DND-41 (cell line): ENCODE measurements around the gene RPS23.

ENCODE experiments used
- ATAC-seq: fragments of 200-7000 bp; cut with Tn5 transposase; 3 replicates; pipeline ENCODE4 v1.9.1; 2021; ENCODE audit warnings: low read depth; ENCODE audit not compliant: insufficient read depth
- DNase-seq: peaks from one replicate; pipeline ENCODE4 v3.0.0-alpha.2; 2020
- H2AFZ ChIP-seq: 2 replicates; pipeline ENCODE4 v1.6.0; 2012; ENCODE audit warnings: low read depth, low read length
- H3K27ac ChIP-seq: 2 replicates; pipeline ENCODE4 v1.5.1; 2012; ENCODE audit warnings: low read length, inconsistent platforms
- H3K27me3 ChIP-seq: fragments of 200-600 bp; sonication (generic); 2 replicates; pipeline ENCODE4 v1.6.0; 2012; ENCODE audit warnings: low read length, mild to moderate bottlenecking, inconsistent platforms; ENCODE audit not compliant: insufficient read depth, poor library complexity
- H3K36me3 ChIP-seq: 2 replicates; pipeline ENCODE4 v1.5.1; 2012; ENCODE audit warnings: low read length, inconsistent platforms; ENCODE audit not compliant: insufficient read depth
- H3K4me1 ChIP-seq: 2 replicates; pipeline ENCODE4 v1.5.1; 2012; ENCODE audit warnings: mild to moderate bottlenecking, low read length; ENCODE audit not compliant: insufficient read depth
- H3K4me2 ChIP-seq: 2 replicates; pipeline ENCODE4 v1.6.0; 2012; ENCODE audit warnings: mild to moderate bottlenecking, moderate library complexity, low read length, inconsistent platforms; ENCODE audit not compliant: insufficient read depth
- H3K4me3 ChIP-seq, 2 experiments: fragments of 200-600 bp in 1 of 2; shearing (Covaris generic) in 1 of 2; 2 replicates each; pipeline ENCODE4 v1.5.1; 2012 to 2016; ENCODE audit warnings: inconsistent platforms in 2 of 2, low read length in 2 of 2, mild to moderate bottlenecking in 2 of 2, low read depth in 1 of 2, moderate library complexity in 1 of 2
- H3K79me2 ChIP-seq: 2 replicates; pipeline ENCODE4 v1.6.0; 2012; ENCODE audit warnings: low read length, inconsistent platforms; ENCODE audit not compliant: insufficient read depth
- H3K9ac ChIP-seq: 2 replicates; pipeline ENCODE4 v1.6.0; 2012; ENCODE audit warnings: low read depth, mild to moderate bottlenecking, inconsistent platforms, low read length, moderate library complexity
- H3K9me3 ChIP-seq: 2 replicates; pipeline ENCODE4 v1.5.1; 2012; ENCODE audit warnings: low read length, moderate library complexity, mild to moderate bottlenecking, inconsistent platforms; ENCODE audit not compliant: insufficient read depth, severe bottlenecking
- H4K20me1 ChIP-seq: 2 replicates; pipeline ENCODE4 v1.6.0; 2012; ENCODE audit warnings: low read length; ENCODE audit not compliant: insufficient read depth
- CTCF ChIP-seq: IDR thresholded peaks from 2 replicates; pipeline ENCODE4 v1.5.1; 2012; ENCODE audit warnings: borderline replicate concordance, low read length, moderate library complexity, mild to moderate bottlenecking; ENCODE audit not compliant: poor library complexity, severe bottlenecking; ENCODE audit errors: extremely low read depth
- EZH2 ChIP-seq: IDR thresholded peaks from 3 replicates; pipeline ENCODE4 v1.6.1; 2012; ENCODE audit warnings: borderline replicate concordance, low read depth, mild to moderate bottlenecking, moderate library complexity, low read length, inconsistent platforms; ENCODE audit not compliant: severe bottlenecking

Gene RPS23

GRCh38 chr5:82285206-82285605 lies 7.1 kb upstream of the RPS23 start:
- Histone ChIP-seq H3K27me3 (no peaks in the 10 kb centered on the region), H3K9me3 (no peaks in the 10 kb centered on the region), H3K4me1 (peaks cover 14% of the 10 kb centered on the region), H3K79me2 (peaks cover 12% of the 10 kb centered on the region), H3K4me2 (no peak overlapping the region), H3K27ac (no peak overlapping the region), H3K9ac (no peak overlapping the region), H3K36me3 (no peaks in the 10 kb centered on the region), H3K4me3 (no peak overlapping the region), H4K20me1 (no peaks in the 10 kb centered on the region; the same call in 1 of the 2 replicates), H2AFZ (no peak overlapping the region)
- DNase-seq (no peak), ATAC-seq (no peak)
- no peak for TF ChIP-seq CTCF
- TF ChIP-seq EZH2, result no peak

- Histone ChIP-seq H4K20me1 (no peaks in the 10 kb centered on the region), H3K4me2 (no peak overlapping the region), H3K79me2 (peaks cover 25% of the 10 kb centered on the region), H3K27ac (no peak overlapping the region), H3K36me3 (no peaks in the 10 kb centered on the region), H3K4me1 (peaks cover 27% of the 10 kb centered on the region), H2AFZ (no peak overlapping the region), H3K9ac (no peak overlapping the region), H3K9me3 (no peaks in the 10 kb centered on the region), H3K4me3 (no peak overlapping the region), H3K27me3 (no peaks in the 10 kb centered on the region)
- DNase-seq (no peak), ATAC-seq (no peak)
- TF ChIP-seq CTCF, result no peak
- no peak for TF ChIP-seq EZH2
Measured at GRCh38 chr5:82283893-82284292, 5.7 kb upstream of the RPS23 start.

GRCh38 chr5:82278711-82279370 lies 687 bp upstream of the RPS23 start:
- DNase-seq (peak; percentile 13), ATAC-seq (no peak)
- Histone ChIP-seq H3K4me3 (peak overlapping the region; percentile 79 to 86; a peak in 3 of 4 replicates), H3K9me3 (no peaks in the 10 kb centered on the region), H3K27me3 (no peaks in the 10 kb centered on the region), H3K4me2 (peak overlapping the region; percentile 83), H3K27ac (peak overlapping the region; percentile 91), H3K4me1 (peaks cover 46% of the 10 kb centered on the region), H4K20me1 (peaks cover 13% of the 10 kb centered on the region), H3K79me2 (peaks cover 51% of the 10 kb centered on the region), H3K36me3 (peaks cover 41% of the 10 kb centered on the region), H2AFZ (peak overlapping the region; percentile 75), H3K9ac (peak overlapping the region; percentile 92)
- TF ChIP-seq CTCF (no peak), EZH2 (no peak)

GRCh38 chr5:82277613-82277986 lies 554 bp downstream of the RPS23 start:
- Histone ChIP-seq H3K36me3 (peaks cover 45% of the 10 kb centered on the region), H3K4me2 (peak overlapping the region; percentile 83), H4K20me1 (peaks cover 13% of the 10 kb centered on the region), H3K27ac (peak overlapping the region; percentile 91), H3K9me3 (no peaks in the 10 kb centered on the region), H3K79me2 (peaks cover 51% of the 10 kb centered on the region), H3K27me3 (no peaks in the 10 kb centered on the region), H3K9ac (peak overlapping the region; percentile 92), H2AFZ (peak overlapping the region; percentile 75), H3K4me3 (peak overlapping the region; percentile 79 to 86), H3K4me1 (peaks cover 46% of the 10 kb centered on the region)
- DNase-seq (no peak), ATAC-seq (no peak)
- TF ChIP-seq CTCF, result no peak
- TF ChIP-seq EZH2, result no peak
